GM23248 (cell line): ENCODE measurements around the gene LIX1.

Source experiments
- EZH2 ChIP-seq: fragments of 200-600 bp; sonication (generic); IDR thresholded peaks from 2 replicates; pipeline ENCODE4 v1.6.1; 2018; ENCODE audit warnings: antibody characterized with exemption, mild to moderate bottlenecking; ENCODE audit not compliant: insufficient read depth, poor library complexity, severe bottlenecking
- EZH2phosphoT487 ChIP-seq: fragments of 200-600 bp; sonication (generic); IDR thresholded peaks from 2 replicates; pipeline ENCODE4 v1.6.1; 2018; ENCODE audit warnings: antibody characterized with exemption, moderate library complexity, mild to moderate bottlenecking, low read depth; ENCODE audit not compliant: insufficient read depth

DNA sequence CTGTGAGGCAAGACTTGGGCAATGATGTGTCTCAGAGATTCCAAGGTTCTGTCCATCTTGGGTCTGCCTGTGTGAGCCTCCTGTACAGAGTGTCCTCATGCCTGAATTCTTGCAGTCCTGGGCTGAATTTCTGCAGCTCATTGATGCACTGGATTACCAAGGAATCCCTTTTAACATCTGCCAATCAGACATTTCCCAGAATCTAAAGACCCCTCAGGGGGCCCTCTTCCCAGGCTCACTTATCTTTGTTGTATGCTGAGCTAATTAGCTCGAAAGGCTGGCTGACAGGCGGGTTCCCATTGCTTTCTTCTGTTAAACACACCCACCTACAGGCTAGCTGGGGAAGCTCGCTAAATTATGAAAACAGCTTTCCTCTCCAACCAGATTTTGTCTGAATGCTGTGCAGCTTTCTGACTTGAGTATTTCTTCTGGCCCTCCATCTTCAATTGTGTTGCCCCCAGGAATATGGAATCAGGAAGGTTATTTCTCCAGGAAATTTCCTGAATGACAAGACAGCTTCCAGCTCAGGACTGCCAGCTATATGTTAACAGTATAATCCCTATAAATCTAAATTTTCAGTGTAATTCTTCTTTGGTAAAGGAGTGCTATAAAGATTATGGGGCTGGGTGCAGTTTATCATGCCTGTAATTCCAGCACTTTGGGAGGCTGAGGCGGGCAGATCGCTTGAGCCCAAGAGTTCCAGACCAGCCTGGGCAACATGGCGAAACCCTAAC lies at the start of gene LIX1:
- no peak for TF ChIP-seq EZH2phosphoT487
- no peak for TF ChIP-seq EZH2
